Measurements from ENCODE around the gene GALNT18.
"Not testable (repeated sequence)": the region's sequence is repeated elsewhere in the genome, so short reads cannot be mapped to it uniquely, and the experiment has no call there.

The GALNT18 gene

GRCh38 chr11:11359611-11360010 lies 262.2 kb downstream of the GALNT18 start:
- Histone ChIP-seq H3K27me3 (ENCODE audit: low read length) (no peaks in the 10 kb centered on the region), H3K27ac (ENCODE audit: low read depth, low read length) (no peak overlapping the region), H3K9ac (ENCODE audit: low read length) (no peak overlapping the region), H3K4me3 (ENCODE audit: insufficient read depth, low read length, poor library complexity, severe bottlenecking) (no peak overlapping the region), H3K4me2 (ENCODE audit: low read depth, low read length, poor library complexity, severe bottlenecking) (no peak overlapping the region), H3K36me3 (ENCODE audit: low read length) (no peaks in the 10 kb centered on the region), H4K20me1 (ENCODE audit: low read depth, low read length) (no peaks in the 10 kb centered on the region), H3K9me2 (replicated peaks; ENCODE audit: insufficient read depth, low read length) (no peaks in the 10 kb centered on the region), H3K9me3 (ENCODE audit: insufficient read depth, low read length) (no peaks in the 10 kb centered on the region), H2AFZ (ENCODE audit: low read depth, low read length, severe bottlenecking) (no peak overlapping the region), H3K79me2 (ENCODE audit: insufficient read depth, low read length) (no peaks in the 10 kb centered on the region), H3F3A (ENCODE audit: insufficient read depth) (no peaks in the 10 kb centered on the region)
- no peak for TF ChIP-seq EZH2phosphoT487 (conservative IDR thresholded peaks at IDR 0.05; ENCODE audit: low read length)
- no peak for TF ChIP-seq CTCF (IDR thresholded peaks at IDR 0.05; ENCODE audit: insufficient read depth, low read length, poor library complexity, severe bottlenecking)

GRCh38 chr11:11356842-11357241 lies 265.0 kb downstream of the GALNT18 start:
- Histone ChIP-seq H3K9me3 (ENCODE audit: insufficient read depth, low read length) (no peaks in the 10 kb centered on the region), H3K27ac (ENCODE audit: low read depth, low read length) (no peak overlapping the region), H4K20me1 (ENCODE audit: low read depth, low read length) (no peaks in the 10 kb centered on the region), H3K79me2 (ENCODE audit: insufficient read depth, low read length) (no peaks in the 10 kb centered on the region), H3F3A (ENCODE audit: insufficient read depth) (no peaks in the 10 kb centered on the region), H2AFZ (ENCODE audit: low read depth, low read length, severe bottlenecking) (no peak overlapping the region), H3K4me3 (ENCODE audit: insufficient read depth, low read length, poor library complexity, severe bottlenecking) (no peak overlapping the region), H3K4me2 (ENCODE audit: low read depth, low read length, poor library complexity, severe bottlenecking) (no peak overlapping the region), H3K27me3 (ENCODE audit: low read length) (no peaks in the 10 kb centered on the region), H3K36me3 (ENCODE audit: low read length) (no peaks in the 10 kb centered on the region), H3K9ac (ENCODE audit: low read length) (no peak overlapping the region), H3K9me2 (replicated peaks; ENCODE audit: insufficient read depth, low read length) (no peaks in the 10 kb centered on the region)
- TF ChIP-seq EZH2phosphoT487 (conservative IDR thresholded peaks at IDR 0.05; ENCODE audit: low read length) (no peak), CTCF (IDR thresholded peaks at IDR 0.05; ENCODE audit: insufficient read depth, low read length, poor library complexity, severe bottlenecking) (no peak)

- not testable (repeated sequence) for H3K27me3 ChIP-seq (ENCODE audit: low read length); H3F3A ChIP-seq (ENCODE audit: insufficient read depth); H3K27ac ChIP-seq (ENCODE audit: low read depth, low read length); H3K9ac ChIP-seq (ENCODE audit: low read length); H3K36me3 ChIP-seq (ENCODE audit: low read length); H2AFZ ChIP-seq (ENCODE audit: low read depth, low read length, severe bottlenecking); H3K9me3 ChIP-seq (ENCODE audit: insufficient read depth, low read length); H3K79me2 ChIP-seq (ENCODE audit: insufficient read depth, low read length); H3K4me2 ChIP-seq (ENCODE audit: low read depth, low read length, poor library complexity, severe bottlenecking); H4K20me1 ChIP-seq (ENCODE audit: low read depth, low read length); H3K9me2 ChIP-seq (replicated peaks; ENCODE audit: insufficient read depth, low read length); H3K4me3 ChIP-seq (ENCODE audit: insufficient read depth, low read length, poor library complexity, severe bottlenecking)
Observed at GRCh38 chr11:11352878-11353277, 268.9 kb downstream of the GALNT18 start, which contains the start of gene CSNK2A3. CSNK2A3 (minus strand) TSS chr11:11353250; CDS start chr11:11353119, 131 bp downstream.

- not testable (repeated sequence) for H3K9ac ChIP-seq (ENCODE audit: low read length); H3F3A ChIP-seq (ENCODE audit: insufficient read depth); H3K79me2 ChIP-seq (ENCODE audit: insufficient read depth, low read length); H3K27ac ChIP-seq (ENCODE audit: low read depth, low read length); H3K4me2 ChIP-seq (ENCODE audit: low read depth, low read length, poor library complexity, severe bottlenecking); H3K36me3 ChIP-seq (ENCODE audit: low read length); H3K4me3 ChIP-seq (ENCODE audit: insufficient read depth, low read length, poor library complexity, severe bottlenecking); H4K20me1 ChIP-seq (ENCODE audit: low read depth, low read length); H3K9me2 ChIP-seq (replicated peaks; ENCODE audit: insufficient read depth, low read length); H3K27me3 ChIP-seq (ENCODE audit: low read length); H3K9me3 ChIP-seq (ENCODE audit: insufficient read depth, low read length); H2AFZ ChIP-seq (ENCODE audit: low read depth, low read length, severe bottlenecking)
Observed at GRCh38 chr11:11351851-11352250, 270.0 kb downstream of the GALNT18 start.

All from SU-DHL-6 (cell line).